OCI-LY3 (cell line): ENCODE data around the gene CCDC13.
"Not testable (repeated sequence)": the region's sequence is repeated elsewhere in the genome, so short reads cannot be mapped to it uniquely, and the experiment has no call there.

Source experiments
- H2AFZ ChIP-seq: fragments of 200-600, 300-600 bp; shearing (Covaris generic); 2 replicates; pipeline ENCODE4 v1.6.0; 2014; ENCODE audit warnings: antibody characterized with exemption, low read depth, low read length
- H3K27ac ChIP-seq: fragments of 200-600, 300-600 bp; sonication (generic); 2 replicates; pipeline ENCODE4 v1.5.1; 2014; ENCODE audit warnings: mild to moderate bottlenecking, low read length, moderate library complexity, mixed read lengths
- H3K27me3 ChIP-seq: fragments of 200-600, 300-600 bp; sonication (generic); 2 replicates; pipeline ENCODE4 v1.6.1; 2014; ENCODE audit warnings: low read depth, low read length, mixed read lengths
- H3K36me3 ChIP-seq: fragments of 200-600, 300-600 bp; sonication (generic); replicated peaks from 2 replicates; pipeline ENCODE3; 2014; ENCODE audit warnings: low read depth, low read length, mixed read lengths
- H3K4me1 ChIP-seq: fragments of 300-600, 200-600 bp; sonication (generic); 2 replicates; pipeline ENCODE4 v1.6.1; 2014; ENCODE audit warnings: low read length, mixed read lengths
- H3K4me2 ChIP-seq: fragments of 200-600, 300-600 bp; sonication (generic); 2 replicates; pipeline ENCODE4 v1.6.1; 2014; ENCODE audit warnings: low read length, mixed read lengths
- H3K4me3 ChIP-seq: fragments of 300-600, 200-600 bp; sonication (generic); 2 replicates; pipeline ENCODE4 v1.5.1; 2014; ENCODE audit warnings: antibody characterized with exemption, mild to moderate bottlenecking, low read length, moderate library complexity
- H3K79me2 ChIP-seq: fragments of 300-600, 200-600 bp; shearing (Covaris generic); 2 replicates; pipeline ENCODE4 v1.6.1; 2014; ENCODE audit warnings: mild to moderate bottlenecking, low read length, mixed read lengths
- H3K9ac ChIP-seq: fragments of 300-600, 200-600 bp; shearing (Covaris generic); 2 replicates; pipeline ENCODE4 v1.6.0; 2014; ENCODE audit warnings: mild to moderate bottlenecking, low read length, moderate library complexity
- H3K9me3 ChIP-seq: fragments of 200-600, 300-600 bp; shearing (Covaris generic); 2 replicates; pipeline ENCODE4 v1.6.1; 2014; ENCODE audit warnings: low read length, mixed read lengths; ENCODE audit not compliant: insufficient read depth
- H4K20me1 ChIP-seq: fragments of 200-600, 300-600 bp; sonication (generic); 2 replicates; pipeline ENCODE4 v1.6.1; 2016; ENCODE audit warnings: low read length, mixed read lengths; ENCODE audit not compliant: insufficient read depth
- EZH2phosphoT487 ChIP-seq: fragments of 200-600 bp; shearing (Covaris generic); IDR thresholded peaks from 2 replicates; pipeline ENCODE4 v1.6.1; 2018; ENCODE audit warnings: antibody characterized with exemption, mixed run types, low read depth
- TF ChIP-seq, protein P1 (sequence below): fragments of 200-600, 300-600 bp; sonication (generic); IDR thresholded peaks from 2 replicates; pipeline ENCODE4 v1.5.1; 2014; ENCODE audit warnings: antibody characterized with exemption, low read length, low read depth

CCDC13 gene

DNA sequence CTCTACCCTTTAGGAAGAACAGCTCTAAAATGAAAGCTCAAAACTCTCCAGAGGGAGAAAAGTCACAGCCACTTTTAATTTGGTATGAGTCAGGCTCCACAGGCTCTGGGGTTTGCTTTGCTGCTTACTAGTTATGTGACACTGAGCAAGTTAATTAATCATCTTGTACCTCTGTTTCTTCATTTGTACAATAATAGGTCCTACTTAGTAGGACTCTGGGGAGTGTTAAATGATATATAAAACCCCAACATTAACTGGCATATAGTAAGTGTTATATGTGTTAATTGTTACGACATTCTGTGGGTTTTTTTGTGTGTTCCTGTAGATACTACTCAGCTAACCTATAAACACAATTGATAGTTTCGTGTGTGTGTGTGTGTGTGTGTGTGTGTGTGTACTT is 42.8 kb upstream of the CCDC13 start:
- H3K4me1 ChIP-seq: peaks cover 16% of the 10 kb centered on the region
- no peak overlapping the region for H3K27ac ChIP-seq
- H3K9me3 ChIP-seq: no peaks in the 10 kb centered on the region
- H3K4me2 ChIP-seq: no peak overlapping the region
- no peaks in the 10 kb centered on the region for H3K36me3 ChIP-seq
- H3K4me3 ChIP-seq: no peak overlapping the region
- H2AFZ ChIP-seq: no peak overlapping the region
- TF ChIP-seq, protein P1, sequence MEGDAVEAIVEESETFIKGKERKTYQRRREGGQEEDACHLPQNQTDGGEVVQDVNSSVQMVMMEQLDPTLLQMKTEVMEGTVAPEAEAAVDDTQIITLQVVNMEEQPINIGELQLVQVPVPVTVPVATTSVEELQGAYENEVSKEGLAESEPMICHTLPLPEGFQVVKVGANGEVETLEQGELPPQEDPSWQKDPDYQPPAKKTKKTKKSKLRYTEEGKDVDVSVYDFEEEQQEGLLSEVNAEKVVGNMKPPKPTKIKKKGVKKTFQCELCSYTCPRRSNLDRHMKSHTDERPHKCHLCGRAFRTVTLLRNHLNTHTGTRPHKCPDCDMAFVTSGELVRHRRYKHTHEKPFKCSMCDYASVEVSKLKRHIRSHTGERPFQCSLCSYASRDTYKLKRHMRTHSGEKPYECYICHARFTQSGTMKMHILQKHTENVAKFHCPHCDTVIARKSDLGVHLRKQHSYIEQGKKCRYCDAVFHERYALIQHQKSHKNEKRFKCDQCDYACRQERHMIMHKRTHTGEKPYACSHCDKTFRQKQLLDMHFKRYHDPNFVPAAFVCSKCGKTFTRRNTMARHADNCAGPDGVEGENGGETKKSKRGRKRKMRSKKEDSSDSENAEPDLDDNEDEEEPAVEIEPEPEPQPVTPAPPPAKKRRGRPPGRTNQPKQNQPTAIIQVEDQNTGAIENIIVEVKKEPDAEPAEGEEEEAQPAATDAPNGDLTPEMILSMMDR: no peak
- TF ChIP-seq EZH2phosphoT487: no peak
- peaks cover 14% of the 10 kb centered on the region; the same call in 1 of the 2 replicates for H3K27me3 ChIP-seq
- no peak overlapping the region for H3K9ac ChIP-seq
- H4K20me1 ChIP-seq: no peaks in the 10 kb centered on the region
- no peaks in the 10 kb centered on the region for H3K79me2 ChIP-seq

GRCh38 chr3:42814914-42815507 is 42.0 kb upstream of the CCDC13 start:
- no peak overlapping the region for H3K4me3 ChIP-seq
- H3K9me3 ChIP-seq: no peaks in the 10 kb centered on the region
- no peak overlapping the region for H2AFZ ChIP-seq
- no peaks in the 10 kb centered on the region for H3K79me2 ChIP-seq
- no peak for TF ChIP-seq EZH2phosphoT487
- TF ChIP-seq, protein P1: no peak
- no peak overlapping the region for H3K9ac ChIP-seq
- H3K4me1 ChIP-seq: peaks cover 20% of the 10 kb centered on the region
- H3K4me2 ChIP-seq: no peak overlapping the region
- H3K36me3 ChIP-seq: no peaks in the 10 kb centered on the region
- H3K27me3 ChIP-seq: peaks cover 14% of the 10 kb centered on the region; the same call in 1 of the 2 replicates
- no peaks in the 10 kb centered on the region for H4K20me1 ChIP-seq
- H3K27ac ChIP-seq: no peak overlapping the region

- Histone ChIP-seq H3K4me1 (peaks cover 20% of the 10 kb centered on the region), H4K20me1 (no peaks in the 10 kb centered on the region), H3K27me3 (peaks cover 14% of the 10 kb centered on the region; the same call in 1 of the 2 replicates), H3K4me2 (no peak overlapping the region), H3K4me3 (no peak overlapping the region), H3K9ac (no peak overlapping the region), H3K9me3 (no peaks in the 10 kb centered on the region), H3K36me3 (no peaks in the 10 kb centered on the region), H3K27ac (no peak overlapping the region), H3K79me2 (no peaks in the 10 kb centered on the region), H2AFZ (no peak overlapping the region)
- no peak for TF ChIP-seq EZH2phosphoT487
- TF ChIP-seq, protein P1: no peak
Measured at GRCh38 chr3:42814246-42814645, 41.2 kb upstream of the CCDC13 start.

DNA sequence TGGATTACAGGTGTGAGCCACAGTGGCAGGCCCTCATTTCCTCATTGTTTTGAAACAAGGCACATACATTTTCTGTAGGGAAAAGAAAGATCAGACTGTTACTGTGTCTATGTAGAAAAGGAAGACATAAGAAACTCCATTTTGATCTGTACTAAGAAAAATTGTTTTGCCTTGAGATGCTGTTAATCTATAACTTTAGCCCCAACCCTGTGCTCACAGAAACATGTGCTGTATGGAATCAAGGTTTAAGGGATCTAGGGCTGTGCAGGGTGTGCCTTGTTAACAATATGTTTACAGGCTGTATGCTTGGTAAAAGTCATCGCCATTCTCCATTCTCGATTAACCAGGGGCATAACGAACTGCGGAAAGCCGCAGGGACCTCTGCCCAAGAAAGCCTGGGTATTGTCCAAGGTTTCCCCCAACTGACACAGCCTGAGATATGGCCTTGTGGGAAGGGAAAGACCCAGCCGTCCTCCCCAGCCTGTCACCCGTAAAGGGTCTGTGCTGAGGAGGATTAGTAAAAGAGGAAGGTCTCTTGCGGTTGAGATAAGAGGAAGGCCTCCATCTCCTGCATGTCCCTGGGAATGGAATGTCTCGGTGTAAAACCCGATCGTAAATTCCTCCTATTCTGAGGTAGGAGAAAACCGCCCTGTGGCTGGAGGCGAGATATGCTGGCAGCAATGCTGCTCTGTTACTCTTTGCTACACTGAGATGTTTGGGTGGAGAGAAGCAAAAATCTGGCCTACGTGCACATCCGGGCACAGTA is 38.2 kb upstream of the CCDC13 start:
- H2AFZ ChIP-seq: 0 out of 2 replicates have a peak overlapping the region, but pooled peaks have one; percentile 62
- peak overlapping the region; percentile 73 for H3K4me2 ChIP-seq
- H3K79me2 ChIP-seq, H3K36me3 ChIP-seq, H3K9me3 ChIP-seq, H4K20me1 ChIP-seq, H3K27me3 ChIP-seq: not testable (repeated sequence)
- H3K4me1 ChIP-seq: peaks cover 20% of the 10 kb centered on the region
- H3K27ac ChIP-seq: peak overlapping the region; percentile 29; the same call in 1 of the 2 replicates
- H3K4me3 ChIP-seq: peak overlapping the region; percentile 64
- H3K9ac ChIP-seq: peak overlapping the region; percentile 8; the same call in 1 of the 2 replicates

GRCh38 chr3:42810706-42811105 is 37.7 kb upstream of the CCDC13 start:
- not testable (repeated sequence) for H3K27me3 ChIP-seq, H3K36me3 ChIP-seq, H2AFZ ChIP-seq, H4K20me1 ChIP-seq, H3K27ac ChIP-seq, H3K9me3 ChIP-seq, H3K79me2 ChIP-seq, H3K9ac ChIP-seq
- Histone ChIP-seq H3K4me1 (peaks cover 20% of the 10 kb centered on the region), H3K4me2 (peak overlapping the region; percentile 73), H3K4me3 (peak overlapping the region; percentile 64; the same call in 1 of the 2 replicates)
